Measurements from ENCODE around the gene CRYBG1. TPM values are rescaled to one million over a fixed set of nuclear protein-coding genes. Genes with fewer than 3 reads are reported as not detected.

Gene CRYBG1
- total and polyA plus RNA-seq, 2 donors (not counting 3 experiments of a cell fraction or from before 2014, with no cell fraction given), result 4.1 to 30.1 TPM

GRCh38 chr6:106537662-106538061 lies 177.1 kb downstream of the CRYBG1 start:
- TF ChIP-seq, protein P1, sequence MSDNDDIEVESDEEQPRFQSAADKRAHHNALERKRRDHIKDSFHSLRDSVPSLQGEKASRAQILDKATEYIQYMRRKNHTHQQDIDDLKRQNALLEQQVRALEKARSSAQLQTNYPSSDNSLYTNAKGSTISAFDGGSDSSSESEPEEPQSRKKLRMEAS (IDR thresholded peaks at IDR 0.05; ENCODE audit: insufficient read depth, insufficient read length), result no peak
- no peak for TF ChIP-seq MYC (IDR thresholded peaks at IDR 0.05; ENCODE audit: low read depth, low read length)
- no peak for TF ChIP-seq GATA2 (IDR thresholded peaks at IDR 0.05; ENCODE audit: insufficient read depth, insufficient read length, low read depth, low read length)
- no peak for TF ChIP-seq EZH2 (IDR thresholded peaks at IDR 0.05; ENCODE audit: borderline replicate concordance, low read depth, low read length, severe bottlenecking)
- no peak for TF ChIP-seq POLR2A (IDR thresholded peaks at IDR 0.05; ENCODE audit: low read depth, low read length)
- TF ChIP-seq JUN (IDR thresholded peaks at IDR 0.05; ENCODE audit: borderline replicate concordance, insufficient read depth, insufficient read length, low read depth), result no peak
- no peak for TF ChIP-seq FOS (IDR thresholded peaks at IDR 0.05; ENCODE audit: borderline replicate concordance, insufficient read depth, low read length)
- no peak for TF ChIP-seq POLR2AphosphoS5 (IDR thresholded peaks at IDR 0.05; ENCODE audit: insufficient read depth, low read depth, low read length)
- FAIRE-seq (no peak), DNase-seq (ENCODE audit: low read depth, low spot score) (no peak)
- H3K27me3 ChIP-seq (ENCODE audit: control insufficient read depth in 2 of 2, insufficient read depth in 2 of 2, low read length in 2 of 2), result no peaks in the 10 kb centered on the region
- dilution Hi-C loops (cut with MboI; ENCODE audit: extremely low pct_ligation_motif_present, low sequenced_read_pairs) (no loop called here), intact Hi-C loops (cut with micrococcal nuclease) (no loop called here)
- no peak overlapping the region for H3K4me2 ChIP-seq (ENCODE audit: insufficient read depth, low read length)
- no peaks in the 10 kb centered on the region for H3K9me3 ChIP-seq (replicated peaks; ENCODE audit: control insufficient read depth, insufficient read depth, low read length)
- CTCF ChIA-PET, result interaction anchor here (1.0 to 2.0 kb wide), 2 partner anchors 9 to 25 kb away, joined by 3 to 6 read pairs; no protein-coding TSS in a partner anchor
- H3K9me1 ChIP-seq (replicated peaks; ENCODE audit: control insufficient read depth, extremely low read depth, insufficient read depth, low read length), result no peaks in the 10 kb centered on the region
- no peak overlapping the region for H2AFZ ChIP-seq (ENCODE audit: low read depth, low read length)
- BruUV-seq (replicated peaks), result no TSS peak
- no peaks in the 10 kb centered on the region for H3K79me2 ChIP-seq (ENCODE audit: control insufficient read depth, insufficient read depth, low read length)
- H3K27ac ChIP-seq (ENCODE audit: insufficient read depth, low read depth, low read length), result no peak overlapping the region
- peaks cover 3% of the 10 kb centered on the region for H3K4me1 ChIP-seq (ENCODE audit: control insufficient read depth, extremely low read depth, insufficient read depth, low read length)
- H3K36me3 ChIP-seq (ENCODE audit: control insufficient read depth in 2 of 2, extremely low read depth in 1 of 2, insufficient read depth in 2 of 2, low read length in 2 of 2), result no peaks in the 10 kb centered on the region
- no peaks in the 10 kb centered on the region for H4K20me1 ChIP-seq (replicated peaks; ENCODE audit: control insufficient read depth, extremely low read depth, insufficient read depth, low read length)
- H3K4me3 ChIP-seq (replicated peaks in 1 of 3; ENCODE audit: insufficient read depth in 1 of 3, low read depth in 1 of 3, low read length in 3 of 3), result no peak overlapping the region
- H3K9ac ChIP-seq (replicated peaks; ENCODE audit: extremely low read depth, insufficient read depth, low read length), result no peak overlapping the region
- POLR2A ChIA-PET, result no interaction called here

- intact Hi-C loops (cut with micrococcal nuclease) (no loop called here), dilution Hi-C loops (cut with MboI; ENCODE audit: extremely low pct_ligation_motif_present, low sequenced_read_pairs) (no loop called here)
- no peak overlapping the region for H3K27ac ChIP-seq (ENCODE audit: insufficient read depth, low read depth, low read length)
- peaks cover 3% of the 10 kb centered on the region for H3K4me1 ChIP-seq (ENCODE audit: control insufficient read depth, extremely low read depth, insufficient read depth, low read length)
- no peaks in the 10 kb centered on the region for H3K79me2 ChIP-seq (ENCODE audit: control insufficient read depth, insufficient read depth, low read length)
- no peak for DNase-seq (ENCODE audit: low read depth, low spot score)
- CTCF ChIA-PET, result interaction anchor here (2.0 kb wide), 1 partner anchor 26 kb away, joined by 6 read pairs; no protein-coding TSS in a partner anchor
- H3K27me3 ChIP-seq (ENCODE audit: control insufficient read depth in 2 of 2, insufficient read depth in 2 of 2, low read length in 2 of 2), result no peaks in the 10 kb centered on the region
- H3K4me2 ChIP-seq (ENCODE audit: insufficient read depth, low read length), result no peak overlapping the region
- TF ChIP-seq JUN (IDR thresholded peaks at IDR 0.05; ENCODE audit: borderline replicate concordance, insufficient read depth, insufficient read length, low read depth) (no peak), POLR2A (IDR thresholded peaks at IDR 0.05; ENCODE audit: low read depth, low read length) (no peak), GATA2 (IDR thresholded peaks at IDR 0.05; ENCODE audit: insufficient read depth, insufficient read length, low read depth, low read length) (no peak), MYC (IDR thresholded peaks at IDR 0.05; ENCODE audit: low read depth, low read length) (no peak), POLR2AphosphoS5 (IDR thresholded peaks at IDR 0.05; ENCODE audit: insufficient read depth, low read depth, low read length) (no peak), FOS (IDR thresholded peaks at IDR 0.05; ENCODE audit: borderline replicate concordance, insufficient read depth, low read length) (no peak), EZH2 (IDR thresholded peaks at IDR 0.05; ENCODE audit: borderline replicate concordance, low read depth, low read length, severe bottlenecking) (no peak)
- TF ChIP-seq, protein P2, sequence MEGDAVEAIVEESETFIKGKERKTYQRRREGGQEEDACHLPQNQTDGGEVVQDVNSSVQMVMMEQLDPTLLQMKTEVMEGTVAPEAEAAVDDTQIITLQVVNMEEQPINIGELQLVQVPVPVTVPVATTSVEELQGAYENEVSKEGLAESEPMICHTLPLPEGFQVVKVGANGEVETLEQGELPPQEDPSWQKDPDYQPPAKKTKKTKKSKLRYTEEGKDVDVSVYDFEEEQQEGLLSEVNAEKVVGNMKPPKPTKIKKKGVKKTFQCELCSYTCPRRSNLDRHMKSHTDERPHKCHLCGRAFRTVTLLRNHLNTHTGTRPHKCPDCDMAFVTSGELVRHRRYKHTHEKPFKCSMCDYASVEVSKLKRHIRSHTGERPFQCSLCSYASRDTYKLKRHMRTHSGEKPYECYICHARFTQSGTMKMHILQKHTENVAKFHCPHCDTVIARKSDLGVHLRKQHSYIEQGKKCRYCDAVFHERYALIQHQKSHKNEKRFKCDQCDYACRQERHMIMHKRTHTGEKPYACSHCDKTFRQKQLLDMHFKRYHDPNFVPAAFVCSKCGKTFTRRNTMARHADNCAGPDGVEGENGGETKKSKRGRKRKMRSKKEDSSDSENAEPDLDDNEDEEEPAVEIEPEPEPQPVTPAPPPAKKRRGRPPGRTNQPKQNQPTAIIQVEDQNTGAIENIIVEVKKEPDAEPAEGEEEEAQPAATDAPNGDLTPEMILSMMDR (IDR thresholded peaks at IDR 0.05; ENCODE audit: extremely low read depth in 1 of 2, insufficient read depth in 1 of 2, low read depth in 1 of 2, low read length in 2 of 2), result no peak
- TF ChIP-seq, protein P1 (IDR thresholded peaks at IDR 0.05; ENCODE audit: insufficient read depth, insufficient read length), result no peak
- FAIRE-seq, result no peak
- no peak overlapping the region for H2AFZ ChIP-seq (ENCODE audit: low read depth, low read length)
- no TSS peak for BruUV-seq (replicated peaks)
- H4K20me1 ChIP-seq (replicated peaks; ENCODE audit: control insufficient read depth, extremely low read depth, insufficient read depth, low read length), result no peaks in the 10 kb centered on the region
- H3K9me1 ChIP-seq (replicated peaks; ENCODE audit: control insufficient read depth, extremely low read depth, insufficient read depth, low read length), result no peaks in the 10 kb centered on the region
- H3K36me3 ChIP-seq (ENCODE audit: control insufficient read depth in 2 of 2, extremely low read depth in 1 of 2, insufficient read depth in 2 of 2, low read length in 2 of 2), result no peaks in the 10 kb centered on the region
- H3K4me3 ChIP-seq (replicated peaks in 1 of 3; ENCODE audit: insufficient read depth in 1 of 3, low read depth in 1 of 3, low read length in 3 of 3), result no peak overlapping the region
- no peaks in the 10 kb centered on the region for H3K9me3 ChIP-seq (replicated peaks; ENCODE audit: control insufficient read depth, insufficient read depth, low read length)
- H3K9ac ChIP-seq (replicated peaks; ENCODE audit: extremely low read depth, insufficient read depth, low read length), result no peak overlapping the region
- POLR2A ChIA-PET, result no interaction called here
Observed at GRCh38 chr6:106538145-106538544, 177.6 kb downstream of the CRYBG1 start.
